OCI-LY3 (cell line): ENCODE data around the gene TCTN1.

Experiments used
- CTCF ChIP-seq: fragments of 200-600, 300-600 bp; sonication (generic); IDR thresholded peaks from 2 replicates; pipeline ENCODE4 v1.5.1; 2014; ENCODE audit warnings: antibody characterized with exemption, low read length, low read depth
- EZH2phosphoT487 ChIP-seq: fragments of 200-600 bp; shearing (Covaris generic); IDR thresholded peaks from 2 replicates; pipeline ENCODE4 v1.6.1; 2018; ENCODE audit warnings: antibody characterized with exemption, mixed run types, low read depth

- no peak for TF ChIP-seq CTCF
- no peak for TF ChIP-seq EZH2phosphoT487
These were observed 8.7 kb downstream of the TCTN1 start for GRCh38 chr12:110622582-110622981.
